PC-9 (cell line): Measurements from ENCODE around the gene ZRANB2. TPM values are rescaled to one million over a fixed set of nuclear protein-coding genes. Genes with fewer than 3 reads are reported as not detected.

ENCODE experiments used
- BruUV-seq: library from RNA; stranded (reverse); fragments of 400-500 nt; replicated peaks from 2 replicates; lab custom pipeline; 2021; lab: Mats Ljungman, UMichigan
- CTCF ChIA-PET: fragments of 300-600 bp; sonication (Branson Sonifier 250); formaldehyde crosslinking; loops from one replicate; lab custom pipeline; 2022; ENCODE audit warnings: antibody characterized with exemption; lab: Charles Lee
- POLR2A ChIA-PET: fragments of 300-600 bp; sonication (Branson Sonifier 250); formaldehyde crosslinking; loops from one replicate; lab custom pipeline; 2022; ENCODE audit warnings: antibody characterized with exemption; ENCODE audit not compliant: unreplicated experiment; lab: Charles Lee
- DNase-seq, 2 experiments: peaks; one replicate each; pipeline versions ENCODE4 v3.0.0 to v3.0.0-alpha.2; 2015 to 2022; ENCODE audit warnings: mixed read lengths in 1 of 2
- H2AFZ ChIP-seq: fragments of 200-600 bp; sonication (generic); 2 replicates; pipeline ENCODE4 v1.8.1; 2017; ENCODE audit warnings: antibody characterized with exemption
- H3F3A ChIP-seq: fragments of 200-600 bp; sonication (generic); 2 replicates; pipeline ENCODE4 v1.8.1; 2017; ENCODE audit warnings: antibody characterized with exemption, mild to moderate bottlenecking, low read depth; ENCODE audit not compliant: insufficient read depth
- H3K27ac ChIP-seq: fragments of 200-600 bp; sonication (generic); 2 replicates; pipeline ENCODE4 v1.6.1; 2016; ENCODE audit warnings: mixed run types
- H3K27me3 ChIP-seq: fragments of 200-600 bp; sonication (generic); 2 replicates; pipeline ENCODE4 v1.6.1; 2016; ENCODE audit warnings: low read depth, mixed run types; ENCODE audit not compliant: insufficient read depth
- H3K36me3 ChIP-seq: fragments of 200-600 bp; sonication (generic); 2 replicates; pipeline ENCODE4 v1.6.1; 2016; ENCODE audit warnings: low read depth, mixed run types
- H3K4me1 ChIP-seq: fragments of 200-600 bp; sonication (generic); replicated peaks from 2 replicates; pipeline ENCODE4 v1.6.1; 2016; ENCODE audit warnings: mixed run types; ENCODE audit not compliant: insufficient read depth
- H3K4me2 ChIP-seq: fragments of 200-600 bp; sonication (generic); 2 replicates; pipeline ENCODE4 v1.6.1; 2017; ENCODE audit warnings: mixed run types
- H3K4me3 ChIP-seq: fragments of 200-600 bp; sonication (generic); 2 replicates; pipeline ENCODE4 v1.6.1; 2016; ENCODE audit warnings: mixed run types
- H3K79me2 ChIP-seq: fragments of 200-600 bp; sonication (generic); 2 replicates; pipeline ENCODE4 v1.6.1; 2017; ENCODE audit warnings: low read depth, mixed run types
- H3K9me2 ChIP-seq: fragments of 200-600 bp; sonication (generic); 2 replicates; pipeline ENCODE4 v1.8.1; 2017; ENCODE audit warnings: mild to moderate bottlenecking; ENCODE audit not compliant: insufficient read depth
- H3K9me3 ChIP-seq: fragments of 200-600 bp; sonication (generic); 2 replicates; pipeline ENCODE4 v1.8.1; 2016; ENCODE audit warnings: low read depth; ENCODE audit not compliant: insufficient read depth
- H4K20me1 ChIP-seq: fragments of 200-600 bp; sonication (generic); 2 replicates; pipeline ENCODE4 v1.8.1; 2017; ENCODE audit not compliant: insufficient read depth
- CTCF ChIP-seq: fragments of 200-600 bp; sonication (generic); conservative IDR thresholded peaks from 2 replicates; pipeline ENCODE4 v1.6.1; 2017; ENCODE audit warnings: mixed run types, antibody characterized with exemption, mild to moderate bottlenecking, moderate library complexity
- EZH2 ChIP-seq: fragments of 200-600 bp; sonication (generic); IDR thresholded peaks from 2 replicates; pipeline ENCODE4 v1.8.0; 2017; ENCODE audit warnings: antibody characterized with exemption, low read depth
- intact Hi-C: fragments of 100-400 bp; cut with micrococcal nuclease; formaldehyde crosslinking; loops from one replicate; pipeline ENCODE4 v1.10.0; 2022; ENCODE audit not compliant: unreplicated experiment
- total RNA-seq: library from RNA; stranded (reverse); gene quantifications from 2 replicates; pipeline ENCODE4 v1.2.3, GENCODE V29; 2021

ZRANB2 gene
- total RNA-seq, 1 experiment from 2014 or later: 79.6 TPM

GRCh38 chr1:71039661-71040262 is 41.1 kb downstream of the ZRANB2 start:
- Histone ChIP-seq H2AFZ (no peak overlapping the region), H3K27ac (no peak overlapping the region), H3F3A (no peaks in the 10 kb centered on the region), H3K36me3 (no peaks in the 10 kb centered on the region), H3K4me2 (no peak overlapping the region), H3K9me2 (no peaks in the 10 kb centered on the region), H3K4me3 (no peak overlapping the region), H3K4me1 (no peaks in the 10 kb centered on the region), H4K20me1 (no peaks in the 10 kb centered on the region), H3K27me3 (no peaks in the 10 kb centered on the region), H3K9me3 (no peaks in the 10 kb centered on the region; the same call in 1 of the 2 replicates), H3K79me2 (no peaks in the 10 kb centered on the region)
- BruUV-seq: no TSS peak
- DNase-seq: no peak
- TF ChIP-seq CTCF (no peak), EZH2 (no peak)
- CTCF ChIA-PET: no interaction called here
- POLR2A ChIA-PET: interaction anchor here (0.7 kb wide), 1 partner anchor 685 kb away, joined by 19 read pairs; the partner anchor contains the start of gene ANKRD13C
- intact Hi-C loops: no loop called here

GRCh38 chr1:71038942-71039341 is 41.9 kb downstream of the ZRANB2 start:
- Histone ChIP-seq H3K4me3 (no peak overlapping the region), H3K4me1 (no peaks in the 10 kb centered on the region), H3K79me2 (no peaks in the 10 kb centered on the region), H3K27me3 (no peaks in the 10 kb centered on the region), H3K9me2 (no peaks in the 10 kb centered on the region), H4K20me1 (no peaks in the 10 kb centered on the region), H3F3A (no peaks in the 10 kb centered on the region), H3K27ac (no peak overlapping the region), H3K4me2 (no peak overlapping the region), H2AFZ (no peak overlapping the region), H3K9me3 (no peaks in the 10 kb centered on the region; the same call in 1 of the 2 replicates), H3K36me3 (no peaks in the 10 kb centered on the region)
- ChIA-PET CTCF (no interaction called here), POLR2A (no interaction called here)
- no TSS peak for BruUV-seq
- intact Hi-C loops: no loop called here
- DNase-seq: no peak
- TF ChIP-seq CTCF: no peak
- TF ChIP-seq EZH2: no peak

- Histone ChIP-seq H4K20me1 (no peaks in the 10 kb centered on the region), H2AFZ (no peak overlapping the region; the same call in 1 of the 2 replicates), H3K27ac (no peak overlapping the region), H3K4me3 (no peak overlapping the region), H3K79me2 (no peaks in the 10 kb centered on the region), H3K4me2 (no peak overlapping the region), H3K27me3 (no peaks in the 10 kb centered on the region), H3K9me2 (no peaks in the 10 kb centered on the region), H3K4me1 (no peaks in the 10 kb centered on the region), H3F3A (no peaks in the 10 kb centered on the region), H3K36me3 (no peaks in the 10 kb centered on the region), H3K9me3 (no peaks in the 10 kb centered on the region; the same call in 1 of the 2 replicates)
- ChIA-PET POLR2A (no interaction called here), CTCF (no interaction called here)
- intact Hi-C loops: no loop called here
- no TSS peak for BruUV-seq
- no peak for DNase-seq
- TF ChIP-seq CTCF: no peak
- no peak for TF ChIP-seq EZH2
These were observed 42.8 kb downstream of the ZRANB2 start for GRCh38 chr1:71037829-71038620.
